ENCODE data around the gene SSBP4.

SSBP4 gene

GRCh38 chr19:18441804-18442788, 22.9 kb downstream of the SSBP4 start:
- DNase-seq (ENCODE audit: insufficient read length, low spot score) (no peak), FAIRE-seq (peak; percentile 98)

- FAIRE-seq (no peak), DNase-seq (ENCODE audit: insufficient read length, low spot score) (no peak)
Observed at GRCh38 chr19:18442941-18443340, 23.7 kb downstream of the SSBP4 start.

DNA sequence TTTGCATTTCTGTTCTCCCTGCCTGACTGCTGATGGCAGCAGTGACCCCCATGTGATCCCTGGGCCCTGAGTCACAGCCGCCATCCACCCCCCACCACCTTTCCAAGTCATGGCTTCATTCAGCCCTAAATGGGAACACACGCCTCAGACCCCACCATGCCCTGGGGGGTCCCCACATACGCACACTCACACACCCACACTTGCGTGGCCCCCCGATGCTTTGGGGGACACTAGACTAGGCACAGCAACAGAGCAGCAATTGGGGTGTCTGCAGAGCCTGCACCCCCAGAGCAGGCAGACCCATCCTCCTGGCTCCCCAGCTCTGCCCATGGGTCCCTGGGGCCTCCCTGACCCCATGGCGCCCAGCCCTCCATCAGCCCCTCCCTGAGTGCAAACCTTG, 24.2 kb downstream of the SSBP4 start:
- DNase-seq (ENCODE audit: insufficient read length, low spot score) (no peak), FAIRE-seq (no peak)

DNA sequence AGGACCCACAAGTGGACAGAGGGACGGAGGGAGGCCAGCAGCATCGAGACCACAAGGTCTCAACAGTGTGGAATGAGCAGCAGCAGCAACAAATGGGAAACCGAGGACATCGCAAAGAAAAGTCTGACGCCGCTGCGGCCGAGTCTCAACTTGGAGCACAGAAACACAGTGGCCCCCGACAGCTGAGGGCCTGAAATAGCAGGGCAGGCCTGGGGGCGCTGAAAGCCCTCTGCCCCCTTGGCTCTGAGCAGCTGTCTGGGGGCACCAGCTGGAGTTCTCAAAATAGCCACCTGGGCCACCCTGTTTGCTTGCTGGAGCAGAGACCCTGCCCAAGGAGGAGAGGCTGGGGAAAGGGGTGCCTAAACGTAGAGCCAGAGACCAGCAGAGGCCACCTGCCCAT, 24.6 kb downstream of the SSBP4 start:
- no peak for FAIRE-seq
- DNase-seq (ENCODE audit: insufficient read length, low spot score): no peak

DNA sequence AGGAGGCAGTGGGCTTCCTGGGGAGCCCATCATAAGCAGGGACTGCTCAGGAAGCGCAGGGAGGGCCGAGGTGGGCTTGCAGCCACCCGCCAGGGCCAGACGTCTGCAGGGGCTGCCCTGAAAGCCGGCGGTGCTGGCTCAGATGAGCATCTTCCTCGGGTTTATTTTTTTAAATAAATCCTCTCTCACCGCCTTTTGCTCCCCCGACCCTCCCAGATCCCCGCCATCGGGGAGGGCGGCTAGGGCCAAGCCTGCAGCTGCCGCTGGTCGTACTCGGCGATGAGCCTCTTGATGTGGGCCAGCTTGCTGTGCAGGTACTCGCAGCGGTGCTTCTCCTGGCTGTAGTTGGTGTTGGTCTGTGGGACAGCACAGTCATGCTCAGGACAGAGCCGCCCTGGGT, 25.3 kb downstream of the SSBP4 start:
- FAIRE-seq (no peak), DNase-seq (ENCODE audit: insufficient read length, low spot score) (no peak)

DNA sequence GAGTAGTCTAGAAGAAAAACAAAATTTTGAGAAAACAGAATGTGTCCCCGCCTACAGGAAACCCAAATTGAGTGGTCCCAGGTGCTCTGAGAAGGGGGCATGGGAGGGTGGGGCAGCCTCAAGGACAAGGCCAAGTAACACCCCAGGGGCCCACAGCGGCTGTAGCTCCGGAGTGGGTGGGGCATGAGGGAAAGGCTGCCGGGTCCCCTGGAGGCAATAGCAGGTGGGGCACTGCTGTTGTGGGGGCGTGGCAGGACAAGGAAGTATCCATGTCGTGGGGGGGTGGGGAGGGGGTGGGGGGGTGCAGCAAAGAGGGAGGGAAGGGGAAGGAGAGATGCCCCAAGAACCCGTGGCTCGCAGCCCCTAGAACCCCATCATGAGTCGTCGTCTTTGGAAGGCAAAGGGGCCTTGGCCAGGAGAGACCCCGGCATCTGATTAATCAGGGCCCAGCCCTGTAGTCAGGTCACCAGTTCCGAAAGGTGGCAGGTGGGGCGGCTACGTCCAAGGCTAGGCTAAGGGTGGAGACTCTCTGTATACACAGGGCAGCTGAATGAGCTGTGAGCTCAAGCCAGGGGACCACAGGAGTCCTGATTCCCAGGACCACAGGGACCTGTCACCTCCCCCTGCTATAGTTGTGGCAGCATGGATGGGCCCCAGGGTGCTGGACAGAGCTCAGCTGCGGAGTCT, 26.2 kb downstream of the SSBP4 start:
- FAIRE-seq (no peak), DNase-seq (ENCODE audit: insufficient read length, low spot score) (no peak)

- FAIRE-seq: no peak
Observed at GRCh38 chr19:18446145-18446810, 27.1 kb downstream of the SSBP4 start.

GRCh38 chr19:18446811-18447359, 27.7 kb downstream of the SSBP4 start:
- no peak for FAIRE-seq
- DNase-seq (ENCODE audit: insufficient read length, low spot score): no peak

More at GRCh38 chr19:18446145-18446810, 27.1 kb downstream of the SSBP4 start:
- no peak for DNase-seq (ENCODE audit: insufficient read length, low spot score)

- no peak for FAIRE-seq
- DNase-seq (ENCODE audit: insufficient read length, low spot score): no peak
Observed at GRCh38 chr19:18449552-18449951, 30.4 kb downstream of the SSBP4 start.

DNA sequence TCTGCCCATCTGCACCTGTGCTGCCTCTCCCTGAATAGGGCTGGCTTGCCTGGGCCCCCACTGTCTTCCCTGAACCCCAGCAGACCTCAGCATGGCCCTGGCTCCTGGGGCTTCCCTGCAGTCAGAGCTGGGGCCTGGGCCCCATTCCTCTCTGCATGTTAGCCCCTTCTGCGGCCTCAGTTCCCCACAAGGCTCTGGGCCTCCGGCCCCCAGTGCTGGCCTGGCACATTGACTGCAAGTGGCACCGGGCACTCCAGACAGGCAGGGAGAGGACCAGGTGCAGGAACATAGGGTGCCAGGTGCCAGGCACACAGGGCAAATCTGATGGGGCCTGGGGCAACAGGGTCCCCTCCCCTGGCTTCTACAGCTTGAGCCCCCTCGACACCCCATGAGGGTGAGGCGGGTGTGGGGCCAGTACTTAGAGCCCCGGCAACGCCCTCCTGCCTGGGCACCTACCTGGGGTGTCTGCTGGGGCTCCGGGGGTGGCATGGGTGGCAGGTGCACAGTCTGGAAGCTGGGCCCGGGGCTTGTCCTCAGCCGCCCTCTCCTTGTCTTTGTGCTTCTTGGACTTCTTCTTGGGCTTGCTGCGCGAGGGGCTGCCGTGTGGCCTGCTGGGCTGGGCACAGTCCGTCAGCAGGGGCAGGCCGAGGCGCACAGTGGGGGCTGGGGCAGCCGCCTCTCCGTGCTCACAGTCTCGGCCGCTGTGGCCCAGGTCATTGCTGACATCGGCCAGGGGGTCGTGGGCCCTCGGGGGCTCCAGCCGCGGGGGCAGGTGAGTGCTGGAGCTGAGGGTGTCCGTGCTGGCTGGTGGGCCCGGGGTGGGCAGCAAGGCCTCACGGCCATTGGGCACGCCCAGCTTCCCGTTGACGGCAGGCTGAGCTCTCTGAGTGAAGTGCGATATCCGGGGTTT, 31.1 kb downstream of the SSBP4 start:
- FAIRE-seq: no peak
- no peak for DNase-seq (ENCODE audit: insufficient read length, low spot score)

DNA sequence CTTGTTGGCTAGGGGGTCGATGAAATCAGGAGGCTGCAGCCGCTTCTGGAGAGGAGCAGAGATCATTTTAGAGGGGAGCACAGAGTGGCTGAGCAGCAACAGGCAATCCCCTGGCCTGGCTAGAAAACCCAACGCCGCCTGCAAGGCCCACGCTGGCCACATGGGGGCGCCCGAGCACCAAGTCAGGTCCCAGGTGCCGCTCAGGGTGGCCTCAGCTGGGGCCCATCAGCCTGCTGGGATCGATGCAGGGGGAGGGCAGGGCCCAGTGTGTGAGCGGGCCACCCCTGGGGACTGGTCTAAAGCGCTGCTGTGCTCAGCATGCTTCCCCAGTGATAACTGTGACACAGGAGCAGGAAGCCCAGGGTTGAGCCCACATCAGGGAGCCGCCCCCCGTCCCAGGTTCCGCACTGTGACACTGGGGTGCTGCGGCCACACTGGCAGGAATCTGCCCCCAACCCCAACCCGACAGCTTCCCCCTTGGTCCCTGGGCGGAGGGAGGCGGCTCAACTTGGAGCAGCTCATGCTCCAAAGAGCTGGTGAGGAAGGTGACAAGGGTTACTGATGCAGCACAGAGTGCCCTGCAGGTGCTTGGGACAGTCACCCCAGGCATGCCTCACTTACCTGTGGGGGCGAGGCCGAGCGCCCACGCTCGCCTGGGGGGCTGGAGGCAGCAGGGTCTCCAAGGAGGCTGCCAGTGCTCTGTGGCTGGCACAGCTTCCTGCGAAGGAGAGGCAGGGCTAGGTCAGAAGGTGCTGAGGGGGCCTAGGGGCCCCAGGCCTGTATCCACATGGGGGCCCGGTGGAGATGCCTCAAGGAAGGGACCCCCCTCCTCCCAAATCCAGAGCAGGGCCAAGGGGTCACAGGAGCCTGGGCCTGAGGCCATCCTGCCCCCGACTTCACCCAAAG, 32.0 kb downstream of the SSBP4 start:
- FAIRE-seq: peak; percentile 77
- peak; percentile 89 for DNase-seq (ENCODE audit: insufficient read length, low spot score)

DNA sequence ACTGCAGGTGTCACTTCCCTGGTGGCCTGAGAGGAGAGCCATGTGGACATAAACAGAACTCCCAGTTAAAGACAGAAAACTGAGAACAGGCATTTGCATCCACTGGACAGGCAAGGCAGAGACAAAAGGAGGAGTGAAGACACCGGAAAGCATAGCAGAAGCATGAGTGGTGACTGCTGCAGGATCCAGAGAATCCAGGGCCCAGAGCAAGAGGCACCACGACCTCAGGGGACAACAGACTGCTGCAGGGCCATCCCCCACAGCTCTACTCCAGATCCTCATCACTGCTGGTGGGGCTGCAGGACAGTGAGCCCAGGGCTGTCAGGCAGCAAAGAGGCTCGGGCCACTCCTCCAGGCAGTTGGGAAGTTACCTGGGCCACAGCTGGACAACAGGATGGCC, 33.2 kb downstream of the SSBP4 start:
- DNase-seq (ENCODE audit: insufficient read length, low spot score) (no peak), FAIRE-seq (no peak)

- no peak for FAIRE-seq
- no peak for DNase-seq (ENCODE audit: insufficient read length, low spot score)
Observed at GRCh38 chr19:18453269-18454024, 34.2 kb downstream of the SSBP4 start.

DNA sequence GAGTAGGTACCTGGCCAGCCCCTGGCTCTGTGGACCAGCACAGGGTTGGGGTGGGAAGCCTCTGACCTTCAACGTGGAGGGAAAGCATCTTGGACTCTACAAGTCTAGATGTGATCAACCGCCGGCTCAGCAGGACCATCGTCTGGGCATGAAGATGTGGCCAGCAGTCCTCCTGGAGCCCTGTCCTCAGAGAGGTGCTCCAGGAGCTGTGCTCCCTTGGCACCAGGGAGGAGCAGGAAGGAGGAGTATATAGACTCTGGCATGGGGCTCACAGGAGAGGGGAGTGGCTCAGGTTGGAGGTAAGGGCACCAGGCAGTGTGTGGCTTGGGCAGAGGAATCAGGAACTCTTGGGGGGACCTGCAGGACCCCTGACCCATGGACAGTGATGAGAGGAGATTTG, 37.1 kb downstream of the SSBP4 start:
- no peak for FAIRE-seq

DNA sequence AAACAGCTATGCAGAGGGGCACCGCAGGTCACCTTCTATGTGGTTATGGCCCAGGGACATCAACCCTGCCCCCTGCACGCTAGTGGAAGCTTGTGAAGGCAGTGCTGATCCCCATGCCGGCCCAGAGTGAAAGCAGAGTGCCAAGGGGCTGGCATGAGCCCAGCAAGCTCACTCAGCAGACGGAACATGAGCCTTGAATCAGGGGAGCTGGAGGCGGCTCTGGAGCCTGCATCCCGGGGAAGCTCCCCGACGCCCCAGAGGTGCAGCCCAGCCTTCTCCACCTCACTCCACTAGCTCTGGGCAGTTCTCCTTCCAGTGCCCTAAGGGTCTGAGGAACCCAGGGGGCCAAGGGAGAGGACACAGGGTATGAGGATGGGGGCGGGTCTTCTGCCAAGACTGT, 37.8 kb downstream of the SSBP4 start:
- DNase-seq (ENCODE audit: insufficient read length, low spot score): no peak
- no peak for FAIRE-seq

More for the DNA sequence above, 37.1 kb downstream of the SSBP4 start:
- DNase-seq (ENCODE audit: insufficient read length, low spot score): no peak

GRCh38 chr19:18457483-18458331, 38.5 kb downstream of the SSBP4 start:
- peak; percentile 20 for FAIRE-seq
- DNase-seq (ENCODE audit: insufficient read length, low spot score): no peak

DNA sequence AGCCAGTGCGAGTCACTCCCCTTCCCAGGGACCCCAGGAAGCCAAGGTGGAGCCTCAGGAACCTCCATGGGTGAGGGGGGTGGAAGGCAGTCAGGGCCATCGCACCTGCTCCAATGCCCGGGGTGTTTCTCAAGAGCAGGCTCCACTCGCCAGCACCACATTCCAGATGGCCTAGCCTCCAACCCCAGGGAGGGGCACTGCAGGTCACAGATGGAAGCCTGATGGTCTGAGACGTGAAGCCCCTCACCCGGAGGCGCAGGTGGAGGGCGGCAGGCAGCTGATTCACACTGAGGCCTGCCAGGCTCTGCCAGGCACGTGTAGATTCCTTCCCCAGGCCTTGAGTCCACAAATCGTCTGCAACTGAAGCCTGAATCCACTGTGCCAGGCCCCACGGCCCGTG, 41.7 kb downstream of the SSBP4 start:
- DNase-seq (ENCODE audit: insufficient read length, low spot score): no peak
- FAIRE-seq: peak; percentile 54

All from HTR-8/SVneo (cell line).